Measurements from ENCODE around the gene TMPRSS6.

DNA sequence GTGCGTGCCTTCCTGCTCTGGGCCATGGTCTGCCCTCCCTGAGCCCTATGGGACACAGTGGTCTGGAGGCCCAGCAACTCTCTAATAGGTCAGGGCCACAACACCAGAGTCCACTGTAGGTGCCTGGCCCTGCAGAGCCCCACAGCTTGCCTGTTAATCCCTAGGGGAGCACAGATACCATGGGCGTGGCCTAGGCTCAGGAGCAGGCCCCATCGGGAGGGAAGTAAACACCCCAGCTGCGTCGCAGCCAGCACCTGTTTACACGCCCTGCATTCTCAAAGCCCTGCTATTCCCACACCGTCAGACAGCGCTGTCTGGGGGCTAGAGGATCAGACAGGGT is 55.5 kb downstream of the TMPRSS6 start:
- TF ChIP-seq, protein P1, sequence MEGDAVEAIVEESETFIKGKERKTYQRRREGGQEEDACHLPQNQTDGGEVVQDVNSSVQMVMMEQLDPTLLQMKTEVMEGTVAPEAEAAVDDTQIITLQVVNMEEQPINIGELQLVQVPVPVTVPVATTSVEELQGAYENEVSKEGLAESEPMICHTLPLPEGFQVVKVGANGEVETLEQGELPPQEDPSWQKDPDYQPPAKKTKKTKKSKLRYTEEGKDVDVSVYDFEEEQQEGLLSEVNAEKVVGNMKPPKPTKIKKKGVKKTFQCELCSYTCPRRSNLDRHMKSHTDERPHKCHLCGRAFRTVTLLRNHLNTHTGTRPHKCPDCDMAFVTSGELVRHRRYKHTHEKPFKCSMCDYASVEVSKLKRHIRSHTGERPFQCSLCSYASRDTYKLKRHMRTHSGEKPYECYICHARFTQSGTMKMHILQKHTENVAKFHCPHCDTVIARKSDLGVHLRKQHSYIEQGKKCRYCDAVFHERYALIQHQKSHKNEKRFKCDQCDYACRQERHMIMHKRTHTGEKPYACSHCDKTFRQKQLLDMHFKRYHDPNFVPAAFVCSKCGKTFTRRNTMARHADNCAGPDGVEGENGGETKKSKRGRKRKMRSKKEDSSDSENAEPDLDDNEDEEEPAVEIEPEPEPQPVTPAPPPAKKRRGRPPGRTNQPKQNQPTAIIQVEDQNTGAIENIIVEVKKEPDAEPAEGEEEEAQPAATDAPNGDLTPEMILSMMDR (conservative IDR thresholded peaks at IDR 0.05), result no peak
- no peak for TF ChIP-seq EZH2 (IDR thresholded peaks at IDR 0.05; ENCODE audit: low read depth)
